HL-60 (cell line): Measurements from ENCODE around the gene MICB.

Experiments
- CTCF ChIP-seq: IDR thresholded peaks from one replicate; pipeline ENCODE4 v1.5.1; 2011; ENCODE audit warnings: low read length, control low read depth, inconsistent platforms; ENCODE audit not compliant: insufficient read depth
- GABPA ChIP-seq: IDR thresholded peaks from 2 replicates; pipeline ENCODE4 v1.6.1; 2012; ENCODE audit warnings: low read depth
- POLR2AphosphoS5 ChIP-seq: IDR thresholded peaks from 2 replicates; pipeline ENCODE4 v1.6.1; 2012; ENCODE audit warnings: low read depth
- REST ChIP-seq: IDR thresholded peaks from 2 replicates; pipeline ENCODE4 v1.6.1; 2012; ENCODE audit warnings: low read depth; ENCODE audit not compliant: insufficient replicate concordance
- SPI1 ChIP-seq: IDR thresholded peaks from 2 replicates; pipeline ENCODE4 v1.6.1; 2012; ENCODE audit warnings: low read depth, mild to moderate bottlenecking, borderline replicate concordance

GRCh38 chr6:31473244-31473643 is 24.7 kb upstream of the MICB start:
- TF ChIP-seq CTCF (no peak), SPI1 (no peak), POLR2AphosphoS5 (no peak), GABPA (no peak), REST (no peak)
